DMS153 treated with DMSO at 0.1 percent for 48 hours (cell line): Measurements from ENCODE around the gene GTSE1.

Source experiments
- DNase-seq: peaks from one replicate; lab custom pipeline; 2025; ENCODE audit not compliant: unreplicated experiment; lab: John Stamatoyannopoulos, UW

Gene GTSE1

DNA sequence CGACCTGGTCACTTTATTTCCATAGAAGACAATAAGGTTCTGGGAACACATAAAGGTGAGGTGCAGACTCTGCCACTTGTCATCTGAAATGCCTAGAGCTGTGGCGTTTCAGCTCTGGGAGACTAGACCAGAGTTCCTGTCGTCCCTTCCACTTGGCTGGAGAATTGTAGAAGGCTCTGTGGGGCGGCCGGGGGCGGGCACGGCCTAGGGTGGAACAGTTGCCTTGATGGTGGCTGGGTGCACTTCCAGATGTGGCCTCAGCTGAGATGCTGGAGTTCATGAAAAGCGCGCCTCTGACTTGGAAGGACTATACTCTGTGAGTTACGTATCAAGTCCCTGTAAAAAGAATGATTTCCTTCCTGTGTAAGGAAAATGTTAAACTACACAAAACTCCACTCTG lies 55.6 kb downstream of the GTSE1 start:
- DNase-seq: no peak

DNA sequence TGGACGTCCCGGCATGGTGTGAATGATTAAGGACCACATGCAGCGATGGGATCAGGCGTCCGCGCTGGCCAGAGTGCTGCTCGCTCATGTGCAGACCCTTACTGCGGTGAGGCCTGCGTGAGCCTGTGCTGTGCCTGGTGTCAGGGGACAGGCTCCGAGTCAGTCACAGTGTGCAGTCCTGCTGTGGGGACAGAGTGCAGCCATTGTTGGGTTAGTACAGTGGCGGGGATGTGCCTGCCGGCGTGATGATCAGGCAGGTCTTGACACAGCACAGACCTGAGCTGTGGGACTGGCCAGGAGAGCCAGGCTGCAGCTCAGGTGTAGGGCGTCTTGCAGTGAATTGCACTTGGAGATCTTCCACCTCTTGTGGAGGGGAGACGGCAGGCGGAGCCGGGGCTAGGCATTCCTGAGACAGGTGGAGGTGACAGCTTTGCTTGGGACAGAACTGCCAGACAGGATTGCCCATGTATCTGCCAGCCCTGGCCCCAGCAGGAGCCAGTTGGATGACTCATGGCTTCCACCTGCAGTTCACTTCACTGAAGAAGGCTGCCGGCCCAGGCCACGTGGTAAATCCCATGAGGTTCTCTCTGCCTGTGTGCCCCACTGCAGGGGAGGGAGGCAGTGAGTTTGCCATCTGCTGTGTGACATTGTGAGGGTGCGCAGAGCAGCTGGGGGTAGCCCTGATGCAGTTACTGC lies 56.2 kb downstream of the GTSE1 start:
- no peak for DNase-seq

DNA sequence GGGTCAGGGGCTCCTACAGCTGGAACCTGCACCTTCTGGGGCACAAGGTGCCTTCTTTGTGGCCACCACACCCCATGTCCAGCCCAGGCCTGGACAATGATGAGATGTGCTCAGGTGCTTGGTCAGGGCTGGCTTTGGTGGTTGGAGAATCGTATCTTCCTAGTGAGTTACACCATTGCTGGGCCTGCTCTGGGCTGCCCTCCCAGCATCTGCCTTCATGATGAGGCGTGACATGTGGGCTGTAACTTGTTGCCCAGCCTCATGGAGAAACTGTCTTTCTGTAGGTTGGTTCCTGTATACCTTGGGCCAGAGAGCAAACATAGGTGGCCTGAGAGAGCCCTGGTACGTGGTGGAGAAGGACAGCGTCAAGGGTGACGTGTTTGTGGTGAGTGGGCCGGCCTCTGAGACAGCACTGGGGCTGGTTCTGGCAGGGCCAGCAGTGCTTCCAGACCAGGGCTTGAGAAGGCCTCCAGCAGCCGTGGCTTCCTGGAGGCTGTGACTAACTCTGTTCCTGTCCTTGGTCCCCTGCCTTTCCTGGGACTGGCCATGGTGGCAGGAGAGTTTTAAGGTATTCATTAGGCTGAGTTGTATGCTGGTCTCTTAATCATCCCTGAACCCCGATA lies 56.9 kb downstream of the GTSE1 start:
- DNase-seq: no peak

DNA sequence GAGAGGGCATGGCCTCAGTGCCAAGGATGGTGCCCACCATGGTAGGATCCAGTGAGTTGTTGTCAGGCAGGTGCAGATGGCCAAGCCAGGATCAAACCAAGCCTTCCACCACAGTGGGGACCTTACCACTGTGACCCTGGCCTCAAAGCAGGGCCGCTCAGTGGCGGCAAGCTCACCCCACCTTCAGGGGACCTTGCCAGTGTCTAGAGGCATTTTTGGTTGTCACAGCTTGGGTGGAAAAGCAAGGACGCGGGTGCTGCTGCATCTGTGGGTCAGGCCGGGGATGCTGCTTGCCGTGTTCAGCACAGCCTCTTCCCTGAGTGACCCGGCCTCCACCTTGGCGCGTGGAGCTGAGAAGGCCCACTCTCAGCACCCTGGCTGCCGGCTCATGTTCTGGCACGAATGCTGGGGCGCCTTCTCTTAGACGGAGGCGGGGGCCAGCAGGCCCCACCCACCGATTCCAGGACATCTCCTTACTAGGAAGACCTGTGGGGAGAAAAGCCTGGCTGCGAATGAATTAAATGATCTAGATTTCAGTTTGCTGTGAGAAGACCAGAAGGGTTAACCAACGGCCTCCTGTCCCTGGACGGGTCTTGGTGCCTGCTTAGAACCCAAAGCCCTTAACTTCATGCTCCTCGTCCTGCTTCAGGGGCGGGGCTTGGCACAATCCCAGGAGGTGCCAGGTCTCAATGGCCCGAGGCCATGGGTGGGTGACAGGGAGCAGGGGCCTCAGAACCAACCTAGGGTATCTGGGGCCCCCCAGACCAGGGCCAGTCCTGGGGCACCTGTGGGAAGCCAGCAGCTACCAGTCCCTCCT lies 57.7 kb downstream of the GTSE1 start:
- DNase-seq: no peak

DNA sequence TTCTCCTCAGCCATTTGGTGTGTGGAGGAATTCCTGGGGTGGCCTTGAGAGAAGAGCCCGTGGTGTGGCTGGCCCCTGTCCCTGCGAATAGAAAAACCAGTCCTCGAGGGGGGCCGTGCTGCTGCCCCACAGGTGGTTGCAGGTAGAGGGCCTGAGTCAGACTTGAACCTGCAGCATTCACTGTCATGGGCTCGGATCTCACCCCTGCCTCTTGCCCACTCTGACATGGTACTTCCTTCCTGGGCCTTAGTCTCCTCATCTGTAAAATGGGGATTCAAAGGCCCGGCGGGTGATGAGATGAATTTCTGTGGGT lies 58.3 kb downstream of the GTSE1 start:
- DNase-seq: no peak

DNA sequence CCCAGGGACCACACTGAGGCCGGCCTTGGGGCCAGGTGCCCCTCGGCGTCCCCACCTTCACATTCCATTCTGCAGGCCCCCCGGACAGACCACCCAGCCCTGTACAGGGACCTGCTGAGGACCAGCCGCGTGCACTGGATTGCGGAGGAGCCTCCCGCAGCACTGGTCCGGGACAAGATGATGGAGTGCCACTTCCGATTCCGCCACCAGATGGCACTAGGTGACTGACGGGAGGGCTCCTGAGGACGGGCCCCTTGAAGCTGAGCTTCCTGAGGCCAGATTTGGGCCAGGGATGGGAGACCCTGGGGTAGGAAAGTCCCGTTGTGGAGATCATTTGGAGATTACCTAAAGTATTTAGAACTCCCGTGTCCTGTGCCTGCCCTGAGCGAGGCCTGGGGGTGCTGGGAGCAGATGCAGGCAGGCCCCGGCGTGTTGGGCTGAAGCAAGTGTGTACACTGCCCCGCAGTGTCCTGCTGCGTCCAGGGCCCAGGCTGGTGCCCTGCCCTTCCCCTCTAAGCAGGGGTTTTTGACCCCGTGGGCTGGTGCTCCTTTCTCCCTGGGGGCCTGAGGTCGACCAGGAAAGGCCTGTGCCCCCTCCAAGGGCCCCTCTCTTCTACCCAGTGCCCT lies 58.8 kb downstream of the GTSE1 start:
- DNase-seq: peak; percentile 16

DNA sequence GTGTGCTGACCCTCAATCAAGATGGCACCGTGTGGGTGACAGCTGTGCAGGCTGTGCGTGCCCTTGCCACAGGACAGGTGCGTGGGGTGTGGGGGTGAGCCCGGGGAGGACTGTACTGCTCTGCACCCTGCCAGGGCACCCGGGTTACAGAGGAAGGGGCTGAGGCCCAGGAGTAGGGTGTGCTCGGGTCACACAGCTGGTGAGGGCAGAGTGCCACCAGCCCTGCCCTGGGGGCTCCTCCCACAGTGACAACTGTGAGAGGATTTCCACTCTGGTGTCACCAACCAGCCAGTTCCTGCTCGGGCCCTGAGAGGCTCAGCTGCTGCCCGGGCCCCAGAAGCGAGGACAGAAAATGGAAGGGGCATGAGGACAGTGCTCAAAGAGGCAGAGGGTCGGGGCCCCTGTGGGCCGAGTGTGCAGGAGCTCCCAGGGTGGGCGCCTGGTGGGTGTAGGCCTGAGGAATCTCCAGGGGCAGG lies 59.4 kb downstream of the GTSE1 start:
- no peak for DNase-seq

DNA sequence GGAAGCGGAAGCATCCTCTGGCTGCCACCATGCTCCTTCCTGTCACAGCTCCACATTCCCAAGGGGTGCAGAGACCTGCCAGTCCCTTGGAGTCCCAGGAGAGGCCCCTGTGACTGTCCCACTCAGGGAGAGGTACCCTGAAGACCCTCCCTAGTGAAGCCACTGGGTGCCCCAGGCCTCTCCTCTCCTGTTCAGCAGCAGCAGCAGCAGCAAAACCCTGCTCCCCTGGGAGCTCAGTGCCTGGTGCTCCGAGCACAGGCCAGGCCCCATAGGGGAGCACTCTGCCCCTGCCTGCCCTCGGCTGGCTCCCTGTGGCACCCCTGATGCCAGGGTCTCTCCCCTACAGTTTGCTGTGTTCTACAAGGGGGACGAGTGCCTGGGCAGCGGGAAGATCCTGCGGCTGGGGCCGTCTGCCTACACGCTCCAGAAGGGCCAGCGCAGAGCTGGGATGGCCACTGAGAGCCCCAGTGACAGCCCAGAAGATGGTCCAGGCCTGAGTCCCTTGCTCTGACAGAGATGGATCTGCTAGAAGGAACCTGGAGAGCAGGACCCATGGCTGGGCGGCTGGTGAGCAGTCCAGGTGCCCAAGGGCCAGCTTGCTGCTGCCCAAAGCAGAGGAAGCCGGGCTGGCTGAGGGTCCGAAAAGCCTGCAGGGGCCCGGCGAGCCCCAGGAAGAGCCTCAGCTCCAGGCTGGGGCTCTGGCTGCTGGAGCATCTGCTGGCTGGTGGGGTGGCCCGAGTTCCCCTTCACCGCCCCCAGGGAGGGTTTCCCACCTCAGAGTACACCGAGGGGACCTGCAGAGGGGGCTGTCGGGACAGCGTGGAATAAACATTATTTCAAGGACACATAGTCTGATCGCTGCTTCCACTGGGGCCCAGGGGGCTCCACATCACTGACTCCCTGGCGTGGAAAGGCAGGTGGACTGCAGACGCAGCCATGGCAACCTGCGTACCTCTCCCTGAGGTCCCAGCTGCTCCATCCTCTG lies 60.1 kb downstream of the GTSE1 start:
- no peak for DNase-seq

DNA sequence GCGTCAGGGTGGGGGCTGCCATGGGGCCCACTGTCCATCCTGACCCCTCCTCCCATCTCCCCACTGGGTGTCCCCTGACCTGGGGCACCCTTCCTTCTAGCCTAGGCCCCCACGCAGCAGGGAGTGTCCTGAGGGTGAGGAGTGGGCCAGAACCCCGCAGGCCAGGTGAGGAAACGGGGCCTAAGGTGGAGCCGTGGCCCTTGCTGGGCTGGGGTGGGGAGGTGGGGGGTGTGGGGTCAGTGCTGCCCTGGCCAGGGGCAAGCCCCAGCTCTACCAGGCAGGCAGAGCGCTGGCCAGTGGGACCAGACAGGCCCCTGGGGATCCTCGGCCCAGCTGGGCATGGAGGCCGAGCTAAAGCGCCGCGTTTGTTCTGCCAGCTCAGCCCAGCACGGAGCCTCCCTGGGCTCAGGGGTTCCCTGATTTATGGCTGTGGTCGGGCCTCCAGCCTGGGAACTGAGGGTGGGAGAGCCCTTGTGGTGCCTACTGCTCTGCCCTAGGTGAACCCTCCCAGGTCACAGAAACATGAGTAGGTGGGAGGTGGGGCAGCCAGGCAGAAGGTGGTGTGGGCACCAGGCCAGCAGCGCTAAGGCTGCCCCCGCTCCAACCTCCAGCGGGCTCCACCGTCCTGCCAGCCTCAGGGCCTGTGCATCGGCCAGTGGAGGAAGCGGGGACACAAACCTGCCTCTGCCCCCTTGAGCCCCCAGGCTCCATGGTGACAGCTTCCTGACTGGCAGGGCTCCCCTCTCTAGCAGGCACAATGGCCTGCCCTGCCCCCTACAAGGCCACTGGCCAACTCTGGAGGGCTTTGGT lies 61.2 kb downstream of the GTSE1 start:
- DNase-seq: no peak

DNA sequence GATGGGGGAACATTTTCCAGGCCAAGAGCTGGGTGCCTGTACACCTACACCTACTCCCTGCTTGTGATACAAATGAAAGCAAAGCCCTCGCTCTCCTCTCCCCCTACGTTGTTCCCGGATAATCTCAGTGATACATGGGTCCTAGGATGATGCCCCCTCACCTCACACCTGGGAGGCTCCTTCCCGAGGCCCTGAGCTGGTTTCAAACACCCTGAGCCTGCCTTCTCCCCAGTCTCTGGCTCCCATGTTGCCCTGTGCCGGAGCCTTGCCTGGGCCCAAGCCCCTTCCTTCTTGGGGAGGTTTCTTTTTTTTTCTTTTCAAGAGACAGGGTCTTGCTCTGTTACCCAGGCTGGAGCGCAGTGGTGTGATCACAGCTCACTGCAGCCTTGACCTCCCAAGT lies 62.1 kb downstream of the GTSE1 start:
- no peak for DNase-seq

DNA sequence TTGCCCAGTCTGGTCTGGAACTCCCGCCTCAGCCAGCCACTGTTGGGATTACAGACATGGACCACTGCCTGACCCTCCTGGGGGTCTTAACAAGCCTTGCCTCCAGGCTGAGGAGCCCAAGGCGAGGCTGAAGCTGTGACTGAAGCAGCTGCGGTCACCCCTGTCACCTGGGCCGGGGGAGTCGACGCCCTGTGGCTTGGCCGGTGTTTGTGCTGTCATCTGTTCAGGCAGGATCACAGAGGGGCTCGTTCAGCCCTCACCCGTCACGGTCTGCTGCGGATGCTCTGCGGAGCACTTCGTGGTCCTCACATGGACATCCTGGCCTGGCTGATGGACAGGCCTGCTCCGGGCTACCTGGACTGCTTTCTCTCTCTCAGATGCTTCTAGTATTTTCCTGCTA lies 62.7 kb downstream of the GTSE1 start:
- DNase-seq: no peak

DNA sequence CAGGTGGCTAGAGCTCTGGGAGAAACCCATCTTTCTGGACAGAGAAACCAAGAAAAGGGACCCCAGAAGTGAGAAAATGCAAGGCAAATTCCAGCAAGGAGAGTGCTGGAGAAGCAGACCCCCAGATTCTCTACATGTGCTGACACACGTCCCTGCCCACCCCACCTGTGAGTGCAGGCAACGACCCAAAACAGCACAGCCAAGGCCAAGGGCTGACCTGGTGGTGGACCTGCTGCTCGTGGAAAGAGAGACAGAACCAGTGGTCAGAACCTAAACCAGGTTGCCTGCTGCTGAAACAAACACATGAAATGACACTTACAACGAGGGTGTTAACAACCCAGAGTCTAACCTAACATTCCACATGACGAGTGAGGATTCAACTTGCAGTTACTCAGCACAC lies 63.4 kb downstream of the GTSE1 start:
- no peak for DNase-seq

DNA sequence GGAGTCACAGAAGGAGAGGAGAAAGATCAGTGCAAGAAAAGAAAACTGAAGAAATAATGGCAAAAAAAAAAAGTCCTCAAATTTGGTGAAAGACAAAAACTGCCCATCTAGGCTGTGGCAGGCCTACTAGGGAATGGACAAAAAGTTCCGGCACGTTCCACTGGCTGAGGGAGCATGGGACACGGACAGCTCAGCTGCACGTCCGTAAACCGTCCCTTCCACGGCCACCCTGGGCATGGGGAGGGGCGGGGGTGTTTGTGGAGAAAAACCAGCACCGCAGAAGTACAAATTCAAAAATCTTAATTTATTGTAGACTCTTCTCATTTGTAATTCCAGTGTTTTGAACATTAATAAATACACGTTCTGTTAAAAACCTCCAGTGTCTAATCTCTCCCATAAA lies 64.2 kb downstream of the GTSE1 start:
- DNase-seq: no peak

DNA sequence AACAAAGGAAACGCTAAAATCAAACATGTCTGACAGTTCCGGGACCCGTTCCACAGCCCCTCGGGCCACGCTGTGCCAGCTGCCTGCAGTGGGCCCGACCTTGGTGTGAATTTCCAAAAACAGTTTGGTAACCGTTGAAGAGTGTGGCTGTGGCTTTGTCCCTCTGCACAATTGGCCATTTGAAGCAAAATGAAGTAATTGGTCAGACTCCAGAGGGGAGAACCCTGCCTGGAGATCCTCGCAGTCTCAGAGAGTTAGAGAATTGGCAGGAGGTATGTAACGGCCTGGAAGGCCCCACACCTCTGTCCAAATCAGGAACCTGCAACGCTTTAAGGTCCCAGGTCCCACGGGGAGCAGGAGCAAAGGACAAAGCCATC lies 65.1 kb downstream of the GTSE1 start:
- no peak for DNase-seq

DNA sequence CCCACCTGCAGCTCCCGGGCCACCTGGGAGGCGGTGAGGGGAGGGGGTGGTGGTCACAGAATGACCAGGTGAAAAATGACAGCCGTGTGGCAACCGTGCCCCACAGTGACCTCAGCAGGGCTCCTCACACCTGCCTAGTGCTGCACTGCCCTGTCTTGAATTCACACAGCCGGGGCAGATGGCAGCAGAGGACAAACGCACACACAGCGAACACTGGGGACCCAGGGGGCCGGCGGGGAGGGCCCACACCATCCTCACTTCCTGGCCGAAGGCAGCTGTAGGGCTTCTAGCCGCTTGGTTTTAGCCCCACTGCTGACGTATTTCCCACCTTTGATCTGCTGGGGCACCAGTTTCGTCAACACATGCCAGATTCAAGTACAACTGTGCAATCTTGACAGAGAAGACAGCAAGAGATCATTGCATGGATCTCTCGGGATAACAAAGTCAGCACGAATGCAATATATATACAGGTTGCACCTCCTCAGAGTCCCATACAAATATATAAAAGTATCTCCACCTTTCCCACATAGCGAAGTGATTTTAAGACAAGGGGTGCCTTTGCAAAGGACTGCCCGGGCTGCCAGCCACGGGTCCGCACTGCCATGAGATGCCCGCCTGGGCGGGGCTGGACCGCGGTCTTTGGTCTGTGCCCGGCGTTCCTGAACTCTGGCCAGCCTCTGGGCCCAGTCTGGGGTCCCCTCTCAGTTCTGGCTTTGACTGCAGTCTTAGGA lies 65.7 kb downstream of the GTSE1 start:
- DNase-seq: no peak

DNA sequence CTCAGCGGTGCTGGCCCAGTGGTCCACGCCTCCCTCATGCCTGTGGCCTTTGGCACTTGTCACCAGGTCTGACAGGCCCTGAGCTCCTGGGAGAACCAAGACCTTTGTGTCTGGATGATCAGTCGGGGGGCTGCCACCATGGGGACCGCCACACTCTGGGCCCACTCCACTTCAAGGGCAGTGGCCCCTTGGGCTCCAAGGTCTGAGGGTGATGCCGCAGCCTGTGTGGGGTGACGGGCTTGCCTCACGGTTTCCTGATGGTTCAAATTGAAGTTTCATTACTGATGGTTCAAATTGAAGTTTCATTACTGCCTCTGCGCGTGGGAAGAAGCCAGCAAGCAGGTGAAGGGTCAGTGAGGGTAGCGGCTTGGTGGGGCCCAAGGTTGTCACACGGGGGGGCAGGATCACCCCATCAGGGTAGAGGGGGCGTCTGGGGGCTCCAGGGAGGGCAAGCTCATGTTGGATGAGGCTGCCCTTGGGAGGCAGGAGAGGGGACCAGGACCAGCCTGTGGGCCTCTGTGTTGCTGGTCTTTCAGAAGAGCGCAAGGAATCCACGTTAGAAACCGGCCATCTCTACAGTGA lies 66.4 kb downstream of the GTSE1 start:
- no peak for DNase-seq

DNA sequence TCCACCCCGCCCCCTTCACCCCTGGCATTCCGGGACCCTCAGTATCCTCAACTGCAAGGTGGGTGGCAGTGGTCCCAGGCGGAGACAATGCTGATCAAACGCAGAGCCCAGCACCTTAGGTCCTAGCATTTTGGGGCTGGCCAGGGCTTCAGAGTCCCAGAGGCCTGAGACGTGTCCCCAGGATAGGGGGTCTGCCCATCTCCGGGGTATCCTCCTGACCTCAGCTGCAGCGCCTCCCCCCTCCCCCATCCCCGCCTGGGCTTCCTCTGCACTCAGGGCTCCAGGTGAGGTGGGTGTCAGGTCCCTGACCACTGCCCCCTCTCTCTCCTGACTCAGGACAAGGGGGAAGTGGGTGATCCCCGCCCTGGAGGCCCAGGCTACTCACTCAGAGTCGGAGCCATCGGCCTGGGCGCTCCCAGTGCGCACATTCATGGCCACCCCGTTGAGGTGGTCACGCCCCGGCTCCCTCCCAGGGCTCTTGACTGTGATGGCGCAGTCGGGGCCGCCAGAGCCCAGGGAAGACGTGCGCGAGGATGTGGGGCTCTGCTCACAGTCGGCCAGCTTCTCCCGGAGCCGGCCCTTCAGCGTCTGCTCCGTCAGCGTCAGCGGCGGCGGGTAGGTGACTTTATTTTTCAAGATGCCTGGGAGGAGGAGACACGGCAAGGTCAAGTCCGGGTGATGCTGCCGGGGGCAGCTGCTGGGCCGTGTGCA lies 67.1 kb downstream of the GTSE1 start:
- no peak for DNase-seq
